Esophagus squamous epithelium (tissue), 5 donors: ENCODE data around the gene STAG1. TPM values are rescaled to one million over a fixed set of nuclear protein-coding genes. Genes with fewer than 3 reads are reported as not detected.
A peak's percentile ranks its signal among the peaks of the same experiment; 100 is the strongest.

ENCODE experiments used
- DNase-seq: peaks from one replicate; lab custom pipeline; 2025; lab: John Stamatoyannopoulos, UW
- H3K27ac ChIP-seq, 4 donors: fragments of 200-600 bp; sonication (generic); one replicate each; pipeline ENCODE4 v1.5.1; 2016 to 2019; ENCODE audit warnings: mild to moderate bottlenecking in 1 of 4
- H3K27me3 ChIP-seq, 4 donors: fragments of 200-600 bp; sonication (generic); 1 replicate in 3 of 4; 2 replicates in 1 of 4; pipeline versions ENCODE4 v1.5.1 to v1.6.0; 2017 to 2021; ENCODE audit warnings: antibody characterized with exemption in 1 of 4
- H3K36me3 ChIP-seq, 3 donors: fragments of 200-600 bp; sonication (generic); one replicate each; pipeline ENCODE4 v1.5.1; 2016 to 2019
- H3K4me1 ChIP-seq, 3 donors: fragments of 200-600 bp; sonication (generic); one replicate each; pipeline ENCODE4 v1.5.1; 2017 to 2019
- H3K4me3 ChIP-seq, 4 donors: fragments of 200-600 bp; sonication (generic); 1 replicate in 3 of 4; 2 replicates in 1 of 4; pipeline ENCODE4 v1.5.1; 2016 to 2019; ENCODE audit warnings: mild to moderate bottlenecking in 2 of 4, moderate library complexity in 1 of 4
- H3K9me3 ChIP-seq, 3 donors: fragments of 200-600 bp; sonication (generic); one replicate each; pipeline ENCODE4 v1.5.1; 2016 to 2019
- POLR2A ChIP-seq, 4 donors: fragments of 450-650 bp; IDR thresholded peaks; one replicate each; pipeline ENCODE4 v1.6.1; 2017; ENCODE audit warnings: antibody characterized with exemption in 4 of 4, mild to moderate bottlenecking in 4 of 4, moderate library complexity in 3 of 4
- WGBS, 2 donors: methylation state at CpG; one replicate each; pipeline ENCODE4 v1.1.5; 2018; 5-methylcytosine and 5-hydroxymethylcytosine counted together
- intact Hi-C: fragments of 100-400 bp; cut with DNase I; formaldehyde crosslinking; loops from one replicate; pipeline ENCODE4 v1.15.0; 2022
- total RNA-seq, 4 donors: library from RNA; depleted of rRNA; stranded (reverse); fragments of >200 nt; gene quantifications; one replicate each; pipeline ENCODE4 v1.1.0, GENCODE V29; 2016
- TF ChIP-seq, protein P1 (sequence below), 6 experiments: fragments of 450-650 bp in 4 of 6; fragments of 200-600 bp in 2 of 6; sonication (generic) in 2 of 6; IDR thresholded peaks; one replicate each; pipeline ENCODE4 v1.5.1; 2016 to 2019; ENCODE audit warnings: antibody characterized with exemption in 6 of 6, mild to moderate bottlenecking in 4 of 6, moderate library complexity in 4 of 6
- donor health status: DM: yes; HTN: yes; CAD: no.

Gene STAG1
- total RNA-seq, 4 donors from 2014 or later = 10.9 to 42.9 (median 24.9) TPM

- Histone ChIP-seq H3K27me3 (no peaks in the 10 kb centered on the region), H3K9me3 (no peaks in the 10 kb centered on the region), H3K36me3 (peaks cover 0 to 51% (median 0%) of the 10 kb centered on the region in 3 donors), H3K27ac (no peak overlapping the region), H3K4me1 (no peaks in the 10 kb centered on the region), H3K4me3 (no peak overlapping the region)
- WGBS, 2 donors = 91 to 94% methylated on average over 5 of the region's 5 CpGs
- TF ChIP-seq, protein P1, sequence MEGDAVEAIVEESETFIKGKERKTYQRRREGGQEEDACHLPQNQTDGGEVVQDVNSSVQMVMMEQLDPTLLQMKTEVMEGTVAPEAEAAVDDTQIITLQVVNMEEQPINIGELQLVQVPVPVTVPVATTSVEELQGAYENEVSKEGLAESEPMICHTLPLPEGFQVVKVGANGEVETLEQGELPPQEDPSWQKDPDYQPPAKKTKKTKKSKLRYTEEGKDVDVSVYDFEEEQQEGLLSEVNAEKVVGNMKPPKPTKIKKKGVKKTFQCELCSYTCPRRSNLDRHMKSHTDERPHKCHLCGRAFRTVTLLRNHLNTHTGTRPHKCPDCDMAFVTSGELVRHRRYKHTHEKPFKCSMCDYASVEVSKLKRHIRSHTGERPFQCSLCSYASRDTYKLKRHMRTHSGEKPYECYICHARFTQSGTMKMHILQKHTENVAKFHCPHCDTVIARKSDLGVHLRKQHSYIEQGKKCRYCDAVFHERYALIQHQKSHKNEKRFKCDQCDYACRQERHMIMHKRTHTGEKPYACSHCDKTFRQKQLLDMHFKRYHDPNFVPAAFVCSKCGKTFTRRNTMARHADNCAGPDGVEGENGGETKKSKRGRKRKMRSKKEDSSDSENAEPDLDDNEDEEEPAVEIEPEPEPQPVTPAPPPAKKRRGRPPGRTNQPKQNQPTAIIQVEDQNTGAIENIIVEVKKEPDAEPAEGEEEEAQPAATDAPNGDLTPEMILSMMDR (IDR thresholded peaks at IDR 0.05) = no peak
- TF ChIP-seq POLR2A (IDR thresholded peaks at IDR 0.05) = no peak
- intact Hi-C loops = no loop called here
- DNase-seq = no peak
Measured at GRCh38 chr3:136311968-136312367, 440.2 kb downstream of the STAG1 start.

GRCh38 chr3:136311261-136311660 lies 440.9 kb downstream of the STAG1 start:
- TF ChIP-seq, protein P1 (IDR thresholded peaks at IDR 0.05) = no peak
- no peak for TF ChIP-seq POLR2A (IDR thresholded peaks at IDR 0.05)
- peaks cover 0 to 45% (median 0%) of the 10 kb centered on the region in 3 donors for H3K36me3 ChIP-seq
- H3K9me3 ChIP-seq = no peaks in the 10 kb centered on the region
- DNase-seq = no peak
- H3K27ac ChIP-seq = no peak overlapping the region
- H3K4me1 ChIP-seq = no peaks in the 10 kb centered on the region
- no peak overlapping the region for H3K4me3 ChIP-seq
- intact Hi-C loops = no loop called here
- WGBS, 2 donors = 100% methylated on average over 2 of the region's 2 CpGs
- no peaks in the 10 kb centered on the region for H3K27me3 ChIP-seq

DNA sequence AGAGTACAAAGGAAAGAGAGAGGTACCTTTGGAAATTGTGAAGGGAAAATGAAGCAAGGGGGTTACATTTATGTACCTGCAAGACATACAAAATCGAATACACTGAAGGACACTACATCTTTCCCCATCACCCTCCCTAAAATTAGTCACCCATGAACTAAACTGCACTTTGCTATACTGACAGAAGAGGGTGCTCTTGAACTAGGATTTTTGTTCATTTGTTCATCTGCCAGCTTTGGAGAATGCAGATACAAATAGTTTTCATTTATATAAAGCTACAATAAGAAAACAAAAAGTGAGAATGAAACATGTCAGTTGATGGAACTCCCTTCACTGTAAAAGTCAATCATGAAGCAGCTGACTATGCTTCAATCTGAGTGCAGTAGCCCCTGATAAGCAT lies 446.3 kb downstream of the STAG1 start:
- intact Hi-C loops = no loop called here
- H3K27me3 ChIP-seq = no peaks in the 10 kb centered on the region
- TF ChIP-seq POLR2A (IDR thresholded peaks at IDR 0.05) = no peak
- TF ChIP-seq, protein P1 (IDR thresholded peaks at IDR 0.05) = peak in 2 of 6 experiments; percentile 13 to 30
- H3K36me3 ChIP-seq = peaks cover 0 to 26% (median 3%) of the 10 kb centered on the region in 3 donors
- WGBS, 2 donors = 84% methylated on average over 1 of the region's 1 CpG; no CpG with 5 or more reads in 1 of the 2 donors
- H3K4me3 ChIP-seq = no peak overlapping the region
- H3K4me1 ChIP-seq = no peaks in the 10 kb centered on the region
- no peaks in the 10 kb centered on the region for H3K9me3 ChIP-seq
- no peak overlapping the region for H3K27ac ChIP-seq
- DNase-seq = no peak

DNA sequence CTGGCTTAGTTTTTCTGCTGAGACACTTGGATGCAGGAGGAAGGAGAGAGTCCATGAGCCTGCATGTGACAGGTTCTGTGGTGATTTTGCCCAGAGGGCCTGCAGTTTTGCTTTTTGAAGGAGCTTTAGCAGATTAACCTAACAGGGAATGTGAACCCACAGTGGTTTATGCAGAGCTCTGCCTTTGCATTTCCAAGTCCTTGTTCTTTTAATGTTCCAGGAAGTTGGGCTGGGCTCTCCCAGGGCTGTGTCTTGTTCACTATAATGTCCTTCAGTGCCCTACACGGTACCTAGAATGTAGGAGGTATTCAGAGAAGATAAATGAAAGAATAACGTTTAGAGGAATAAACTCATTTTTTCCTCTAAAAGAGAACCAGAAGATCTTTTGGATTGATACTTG lies 451.7 kb downstream of the STAG1 start:
- TF ChIP-seq POLR2A (IDR thresholded peaks at IDR 0.05) = no peak
- TF ChIP-seq, protein P1 (IDR thresholded peaks at IDR 0.05) = no peak
- 83 to 87% methylated on average over 2 of the region's 2 CpGs for whole genome bisulfite sequencing, 2 donors
- H3K36me3 ChIP-seq = peaks cover 0 to 62% (median 6%) of the 10 kb centered on the region in 3 donors
- no peak overlapping the region for H3K27ac ChIP-seq
- H3K9me3 ChIP-seq = no peaks in the 10 kb centered on the region
- no peaks in the 10 kb centered on the region for H3K27me3 ChIP-seq
- no peaks in the 10 kb centered on the region for H3K4me1 ChIP-seq
- no peak for DNase-seq
- no peak overlapping the region for H3K4me3 ChIP-seq
- intact Hi-C loops = no loop called here

DNA sequence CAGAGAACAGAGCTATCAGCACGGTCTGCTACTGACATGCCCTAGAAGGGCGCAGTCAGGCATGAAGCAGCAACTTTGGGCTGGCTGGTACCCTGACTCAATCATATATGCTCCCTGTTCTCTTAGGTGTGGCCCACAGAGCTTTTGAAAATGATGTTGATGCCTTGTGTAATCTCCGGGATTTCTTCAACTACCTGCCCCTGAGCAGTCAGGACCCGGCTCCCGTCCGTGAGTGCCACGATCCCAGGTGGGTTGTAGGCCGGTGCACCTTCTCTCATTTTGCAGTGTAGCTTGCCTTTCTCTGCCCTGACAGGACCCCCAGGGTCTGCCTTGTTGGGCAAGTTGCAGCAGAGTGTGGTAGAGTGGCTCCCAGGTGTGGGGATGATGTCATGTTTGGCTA lies 454.4 kb downstream of the STAG1 start:
- intact Hi-C loops = no loop called here
- no peaks in the 10 kb centered on the region for H3K27me3 ChIP-seq
- H3K9me3 ChIP-seq = no peaks in the 10 kb centered on the region
- 87 to 100% methylated on average over 7 to 8 of the region's 8 CpGs for WGBS, 2 donors
- TF ChIP-seq, protein P1 (IDR thresholded peaks at IDR 0.05) = no peak
- TF ChIP-seq POLR2A (IDR thresholded peaks at IDR 0.05) = no peak
- H3K36me3 ChIP-seq = peaks cover 0 to 88% (median 6%) of the 10 kb centered on the region in 3 donors
- DNase-seq = no peak
- H3K4me1 ChIP-seq = no peaks in the 10 kb centered on the region
- no peak overlapping the region for H3K27ac ChIP-seq
- H3K4me3 ChIP-seq = no peak overlapping the region
